Lower lobe of right lung (tissue), 2 donors: ENCODE data around the gene TPSD1. TPM values are rescaled to one million over a fixed set of nuclear protein-coding genes. Genes with fewer than 3 reads are reported as not detected.

Source experiments
- ATAC-seq, 2 donors: fragments of 200-7000 bp; cut with Tn5 transposase; one replicate each; pipeline ENCODE4 v1.9.1; 2020 to 2022; ENCODE audit warnings: mild to moderate bottlenecking in 2 of 2, moderate library complexity in 2 of 2
- DNase-seq: peaks from one replicate; pipeline ENCODE4 v3.0.0-alpha.2; 2020
- H3K27ac ChIP-seq: fragments of 200-600 bp; one replicate; pipeline ENCODE4 v1.8.0; 2022
- H3K27me3 ChIP-seq: fragments of 200-600 bp; one replicate; pipeline ENCODE4 v1.8.0; 2022; ENCODE audit warnings: low read depth
- H3K36me3 ChIP-seq: fragments of 200-600 bp; one replicate; pipeline ENCODE4 v1.8.0; 2022; ENCODE audit warnings: mild to moderate bottlenecking
- H3K4me1 ChIP-seq: fragments of 200-600 bp; one replicate; pipeline ENCODE4 v1.8.0; 2022
- H3K4me3 ChIP-seq: fragments of 200-600 bp; one replicate; pipeline ENCODE4 v1.8.0; 2022; ENCODE audit warnings: mild to moderate bottlenecking
- H3K9me3 ChIP-seq: fragments of 200-600 bp; one replicate; pipeline ENCODE4 v1.8.0; 2022
- intact Hi-C: fragments of 100-400 bp; cut with DNase I; formaldehyde crosslinking; loops from one replicate; pipeline ENCODE4 v1.11.0; 2022
- total RNA-seq: library from RNA; stranded (reverse); fragmentation: NEBNext Ultra II Directional; extraction: Animal tissue kit (Norgen Biotek cat#: 25700); gene quantifications from one replicate; pipeline ENCODE4 v1.2.1, GENCODE V29; 2021
- TF ChIP-seq, protein P1 (sequence below): fragments of 200-600 bp; IDR thresholded peaks from one replicate; pipeline ENCODE4 v1.8.0; 2022; ENCODE audit warnings: antibody characterized with exemption, mild to moderate bottlenecking
- donor health status: DM: no; HTN: yes; CAD: no; lungs with severe emphysema.

Gene TPSD1
- total RNA-seq, 1 donor from 2014 or later: 9.6 TPM

DNA sequence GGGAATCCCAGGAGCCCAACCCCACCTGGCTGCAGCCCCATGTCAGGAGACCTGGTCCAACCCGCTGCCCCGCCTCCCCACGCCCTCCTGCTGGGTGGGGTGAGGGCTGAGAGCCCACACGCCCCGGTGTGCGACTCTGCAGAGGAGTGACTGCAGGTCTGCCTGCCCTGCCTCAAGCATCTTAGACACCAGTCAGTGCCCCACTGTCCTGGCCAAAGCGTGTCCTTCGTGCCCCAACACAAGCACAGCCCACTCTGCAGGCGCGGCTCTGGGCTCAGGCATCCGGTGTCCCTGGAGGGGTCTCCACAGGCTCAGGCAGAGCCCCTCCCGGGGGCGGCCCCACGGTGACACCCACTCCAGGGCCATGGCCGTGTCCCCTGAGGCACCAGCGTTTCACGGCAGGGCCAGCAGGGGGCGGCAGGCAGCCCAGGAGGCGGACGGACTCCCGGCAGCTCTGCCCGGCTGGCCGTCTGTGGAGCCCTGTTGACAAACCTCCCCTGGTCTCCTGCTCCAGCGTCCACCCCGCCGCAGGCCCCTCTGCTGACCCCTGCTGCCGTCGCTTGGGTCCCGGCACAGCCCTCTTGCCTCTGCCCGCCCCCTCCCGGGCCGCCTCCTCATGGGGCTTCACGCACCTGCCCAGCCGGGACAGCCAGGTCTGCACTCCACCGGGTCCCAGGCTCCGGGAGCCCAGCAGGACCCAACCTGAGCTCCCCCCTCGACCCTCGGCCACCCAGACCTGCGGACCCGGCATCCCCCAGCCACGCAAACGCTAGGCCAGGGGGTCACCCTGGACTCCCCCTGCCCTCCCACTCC is 45.0 kb downstream of the TPSD1 start:
- Histone ChIP-seq H3K4me3 (peak overlapping the region; percentile 28), H3K4me1 (peaks cover 10% of the 10 kb centered on the region), H3K27ac (no peak overlapping the region), H3K36me3 (no peaks in the 10 kb centered on the region), H3K9me3 (no peaks in the 10 kb centered on the region), H3K27me3 (peaks cover 38% of the 10 kb centered on the region)
- DNase-seq: peak; percentile 84
- ATAC-seq: peak; percentile 83 to 88
- intact Hi-C loops: no loop called here
- TF ChIP-seq, protein P1, sequence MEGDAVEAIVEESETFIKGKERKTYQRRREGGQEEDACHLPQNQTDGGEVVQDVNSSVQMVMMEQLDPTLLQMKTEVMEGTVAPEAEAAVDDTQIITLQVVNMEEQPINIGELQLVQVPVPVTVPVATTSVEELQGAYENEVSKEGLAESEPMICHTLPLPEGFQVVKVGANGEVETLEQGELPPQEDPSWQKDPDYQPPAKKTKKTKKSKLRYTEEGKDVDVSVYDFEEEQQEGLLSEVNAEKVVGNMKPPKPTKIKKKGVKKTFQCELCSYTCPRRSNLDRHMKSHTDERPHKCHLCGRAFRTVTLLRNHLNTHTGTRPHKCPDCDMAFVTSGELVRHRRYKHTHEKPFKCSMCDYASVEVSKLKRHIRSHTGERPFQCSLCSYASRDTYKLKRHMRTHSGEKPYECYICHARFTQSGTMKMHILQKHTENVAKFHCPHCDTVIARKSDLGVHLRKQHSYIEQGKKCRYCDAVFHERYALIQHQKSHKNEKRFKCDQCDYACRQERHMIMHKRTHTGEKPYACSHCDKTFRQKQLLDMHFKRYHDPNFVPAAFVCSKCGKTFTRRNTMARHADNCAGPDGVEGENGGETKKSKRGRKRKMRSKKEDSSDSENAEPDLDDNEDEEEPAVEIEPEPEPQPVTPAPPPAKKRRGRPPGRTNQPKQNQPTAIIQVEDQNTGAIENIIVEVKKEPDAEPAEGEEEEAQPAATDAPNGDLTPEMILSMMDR: peak; percentile 89

DNA sequence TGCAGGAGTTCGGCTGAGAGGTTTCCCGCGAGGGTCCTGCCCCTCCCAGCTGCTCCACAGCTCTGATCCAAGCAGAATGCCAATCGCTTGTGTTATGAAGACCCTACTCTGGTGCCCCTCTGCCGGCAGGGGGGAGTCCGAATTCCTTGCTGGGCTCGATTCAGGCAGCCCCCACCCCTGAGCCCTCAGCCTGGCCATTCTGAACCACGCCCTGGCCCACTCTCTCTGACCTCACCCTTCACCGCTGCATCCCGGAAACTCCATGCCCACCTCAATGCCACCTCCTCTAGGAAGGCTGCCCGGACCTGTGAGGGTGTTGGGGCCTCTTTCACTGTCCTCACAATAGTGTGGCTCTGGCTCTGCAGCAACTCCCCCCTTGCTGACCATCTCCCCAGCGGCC is 45.7 kb downstream of the TPSD1 start:
- TF ChIP-seq, protein P1: no peak
- Histone ChIP-seq H3K4me3 (no peak overlapping the region), H3K27ac (no peak overlapping the region), H3K36me3 (no peaks in the 10 kb centered on the region), H3K27me3 (peaks cover 35% of the 10 kb centered on the region), H3K4me1 (peaks cover 10% of the 10 kb centered on the region), H3K9me3 (no peaks in the 10 kb centered on the region)
- intact Hi-C loops: no loop called here
- ATAC-seq (no peak), DNase-seq (no peak)

DNA sequence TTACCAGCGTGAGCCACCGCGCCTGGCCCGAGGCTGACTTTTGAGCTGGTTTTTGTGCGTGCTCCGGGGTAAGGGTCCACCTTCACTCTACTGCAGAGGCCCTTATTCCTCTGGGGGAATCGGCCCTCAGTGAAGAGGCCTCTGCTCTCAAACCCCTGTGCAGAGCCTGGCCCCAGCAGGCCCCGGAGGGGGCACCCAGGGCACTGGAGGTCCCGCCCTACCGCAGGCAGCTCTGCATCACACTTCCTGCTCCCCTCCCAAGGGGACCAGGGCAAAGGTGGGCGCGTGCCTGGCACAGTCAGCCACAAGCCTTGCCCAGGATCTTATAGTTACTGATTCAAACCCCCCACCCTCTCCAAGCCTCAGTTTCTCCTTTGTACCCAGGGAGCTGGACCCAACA is 50.0 kb downstream of the TPSD1 start:
- no peak for ATAC-seq
- TF ChIP-seq, protein P1: no peak
- DNase-seq: no peak
- Histone ChIP-seq H3K4me1 (peaks cover 10% of the 10 kb centered on the region), H3K4me3 (no peak overlapping the region), H3K36me3 (no peaks in the 10 kb centered on the region), H3K9me3 (no peaks in the 10 kb centered on the region), H3K27me3 (peaks cover 7% of the 10 kb centered on the region), H3K27ac (no peak overlapping the region)
- intact Hi-C loops: no loop called here

DNA sequence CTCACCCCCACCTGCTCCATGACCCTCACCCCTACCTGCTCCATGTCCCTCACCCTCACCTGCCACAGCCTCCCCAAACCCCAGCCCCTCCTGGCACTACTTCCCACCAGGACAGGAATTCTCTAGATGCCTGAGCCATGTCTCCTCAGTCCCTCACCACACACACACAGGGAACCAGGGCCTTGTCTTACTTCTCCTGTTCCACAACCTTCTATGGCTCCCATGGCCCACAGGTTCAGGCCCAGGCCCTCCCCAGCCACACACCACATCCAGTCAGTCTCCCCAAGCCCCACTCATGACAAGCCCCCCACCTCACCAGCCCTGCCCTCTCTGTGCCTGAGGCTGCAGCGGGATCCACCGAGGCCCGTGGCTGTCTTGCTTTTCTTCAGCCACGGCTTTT is 50.5 kb downstream of the TPSD1 start:
- H3K4me3 ChIP-seq: no peak overlapping the region
- DNase-seq (no peak), ATAC-seq (no peak)
- no peaks in the 10 kb centered on the region for H3K36me3 ChIP-seq
- H3K27ac ChIP-seq: no peak overlapping the region
- peaks cover 10% of the 10 kb centered on the region for H3K4me1 ChIP-seq
- intact Hi-C loops: no loop called here
- no peaks in the 10 kb centered on the region for H3K9me3 ChIP-seq
- peaks cover 2% of the 10 kb centered on the region for H3K27me3 ChIP-seq
- TF ChIP-seq, protein P1: no peak

DNA sequence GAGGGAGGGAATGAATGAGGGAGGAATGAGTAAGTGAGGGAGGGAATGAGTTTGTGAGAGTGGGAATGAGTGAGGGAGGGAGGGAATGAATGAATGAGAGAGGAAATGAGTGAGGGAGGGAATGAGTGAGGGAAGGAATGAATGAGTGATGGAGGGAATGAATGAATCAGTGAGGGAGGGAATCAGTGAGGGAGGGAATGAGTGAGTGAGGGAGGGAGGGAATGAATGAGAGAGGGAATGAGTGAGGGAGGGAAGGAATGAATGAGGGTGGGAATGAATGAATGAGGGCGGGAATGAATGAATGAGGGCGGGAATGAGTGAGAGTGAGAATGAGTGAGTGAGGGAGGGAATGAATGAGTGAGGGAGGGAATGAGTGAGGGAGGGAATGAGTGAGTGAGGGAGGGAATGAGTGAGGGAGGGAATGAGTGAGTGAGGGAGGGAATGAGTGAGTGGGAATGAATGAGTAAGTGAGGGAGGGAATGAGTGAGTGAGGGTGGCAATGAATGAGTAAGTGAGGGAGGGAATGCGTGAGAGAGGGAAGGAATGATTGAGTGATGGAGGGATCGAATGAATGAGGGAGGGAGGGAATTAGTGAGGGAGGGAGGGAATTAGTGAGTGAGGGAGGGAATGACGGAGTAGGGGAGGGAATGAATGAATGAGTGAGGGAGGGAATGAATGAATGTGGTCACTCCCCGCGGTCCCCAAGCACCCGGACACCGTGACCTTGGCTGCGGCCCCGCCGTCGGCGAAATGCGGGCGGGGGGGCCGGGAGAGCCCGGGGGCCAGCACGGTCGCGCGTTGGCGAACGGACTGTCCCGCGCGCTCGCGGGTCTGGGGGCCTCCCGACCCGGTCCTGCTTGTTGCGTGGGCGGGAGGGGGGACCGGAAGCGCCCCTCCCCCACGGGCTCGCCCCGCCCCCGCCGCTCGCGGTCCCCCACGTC is 52.4 kb downstream of the TPSD1 start:
- ATAC-seq (peak; percentile 47 to 60), DNase-seq (no peak)
- peak overlapping the region; percentile 79 for H3K4me3 ChIP-seq
- peaks cover 28% of the 10 kb centered on the region for H3K4me1 ChIP-seq
- H3K27me3 ChIP-seq: no peaks in the 10 kb centered on the region
- H3K27ac ChIP-seq: peak overlapping the region; percentile 100
- intact Hi-C loops: no loop called here
- TF ChIP-seq, protein P1: no peak
- no peaks in the 10 kb centered on the region for H3K9me3 ChIP-seq
- peaks cover 9% of the 10 kb centered on the region for H3K36me3 ChIP-seq

Other genes starting within 250 kb of the TPSD1 start
- not detected for gene SSTR5, start 183.3 kb upstream of the TPSD1 start, total RNA-seq
- gene C1QTNF8, start 159.8 kb upstream of the TPSD1 start, total RNA-seq: not detected
- 8.4 TPM for gene CACNA1H, start 103.0 kb upstream of the TPSD1 start, total RNA-seq
- gene TPSG1, start 30.8 kb upstream of the TPSD1 start, total RNA-seq: 2.9 TPM
- 168 TPM for gene TPSB2, start 25.9 kb upstream of the TPSD1 start, total RNA-seq
- gene TPSAB1, start 15.4 kb upstream of the TPSD1 start, total RNA-seq: 103 TPM
- 93.4 TPM for gene UBE2I, start 53.6 kb downstream of the TPSD1 start, total RNA-seq
- gene BAIAP3, start 77.6 kb downstream of the TPSD1 start, total RNA-seq: 8.4 TPM
- 39.5 TPM for gene TSR3, start 95.8 kb downstream of the TPSD1 start, total RNA-seq
- 89.5 TPM for gene GNPTG, start 95.9 kb downstream of the TPSD1 start, total RNA-seq
- 23.1 TPM for gene UNKL, start 158.6 kb downstream of the TPSD1 start, total RNA-seq
- 9.7 TPM for gene UQCC4, start 164.7 kb downstream of the TPSD1 start, total RNA-seq
- not detected for gene PERCC1, start 175.0 kb downstream of the TPSD1 start, total RNA-seq
- 3.1 TPM for gene CCDC154, start 188.5 kb downstream of the TPSD1 start, total RNA-seq
- gene CLCN7, start 219.0 kb downstream of the TPSD1 start, total RNA-seq: 146 TPM
- gene PTX4, start 232.9 kb downstream of the TPSD1 start, total RNA-seq: not detected
- gene TELO2, start 237.3 kb downstream of the TPSD1 start, total RNA-seq: 27.5 TPM